Hematopoietic multipotent progenitor cell (in vitro differentiated cells): ENCODE results near the gene HNRNPLL. TPM values are rescaled to one million over a fixed set of nuclear protein-coding genes. Genes with fewer than 3 reads are reported as not detected.
A peak's percentile ranks its signal among the peaks of the same experiment; 100 is the strongest.

ENCODE experiments used
- DNase-seq, 3 donors: peaks; one replicate each; pipeline ENCODE4 v3.0.0-alpha.2; 2011 to 2015; ENCODE audit warnings: low read depth in 2 of 3, low spot score in 2 of 3
- total RNA-seq: library from RNA; depleted of rRNA; stranded (reverse); fragments of >200 nt; gene quantifications from one replicate; pipeline ENCODE4 v1.2.3, GENCODE V29; 2012

The HNRNPLL gene
- total RNA-seq, 1 donor = 18.9 TPM

GRCh38 chr2:38533757-38534545 is 68.8 kb downstream of the HNRNPLL start:
- DNase-seq = no peak

GRCh38 chr2:38533180-38533579 is 69.5 kb downstream of the HNRNPLL start:
- DNase-seq = no peak

- DNase-seq = no peak
Measured at GRCh38 chr2:38532366-38532765, 70.4 kb downstream of the HNRNPLL start.

- no peak for DNase-seq
Measured at GRCh38 chr2:38529208-38529607, 73.5 kb downstream of the HNRNPLL start.

- no peak for DNase-seq
Measured at GRCh38 chr2:38528534-38528933, 74.2 kb downstream of the HNRNPLL start.

- peak in 2 of 3 donors; percentile 14 to 31 for DNase-seq
Measured at GRCh38 chr2:38528008-38528442, 74.7 kb downstream of the HNRNPLL start.

- DNase-seq = no peak
Measured at GRCh38 chr2:38527338-38528007, 75.3 kb downstream of the HNRNPLL start.

- DNase-seq = no peak
Measured at GRCh38 chr2:38526195-38526594, 76.5 kb downstream of the HNRNPLL start.

GRCh38 chr2:38524580-38524979 is 78.1 kb downstream of the HNRNPLL start:
- no peak for DNase-seq

- DNase-seq = no peak
Measured at GRCh38 chr2:38523728-38524437, 78.8 kb downstream of the HNRNPLL start.

- DNase-seq = no peak
Measured at GRCh38 chr2:38522754-38523349, 79.9 kb downstream of the HNRNPLL start.

- DNase-seq = no peak
Measured at GRCh38 chr2:38521835-38522234, 80.9 kb downstream of the HNRNPLL start.

GRCh38 chr2:38517284-38517683 is 85.4 kb downstream of the HNRNPLL start:
- no peak for DNase-seq

- DNase-seq = no peak
Measured at GRCh38 chr2:38516526-38516925, 86.2 kb downstream of the HNRNPLL start.

GRCh38 chr2:38516122-38516521 is 86.6 kb downstream of the HNRNPLL start:
- no peak for DNase-seq

GRCh38 chr2:38515155-38516074 is 87.3 kb downstream of the HNRNPLL start:
- DNase-seq = no peak

- no peak for DNase-seq
Measured at GRCh38 chr2:38514603-38515154, 88.0 kb downstream of the HNRNPLL start.

- DNase-seq = no peak
Measured at GRCh38 chr2:38512211-38512610, 90.5 kb downstream of the HNRNPLL start.
